Measurements from ENCODE around the gene GAS7.

The GAS7 gene

DNA sequence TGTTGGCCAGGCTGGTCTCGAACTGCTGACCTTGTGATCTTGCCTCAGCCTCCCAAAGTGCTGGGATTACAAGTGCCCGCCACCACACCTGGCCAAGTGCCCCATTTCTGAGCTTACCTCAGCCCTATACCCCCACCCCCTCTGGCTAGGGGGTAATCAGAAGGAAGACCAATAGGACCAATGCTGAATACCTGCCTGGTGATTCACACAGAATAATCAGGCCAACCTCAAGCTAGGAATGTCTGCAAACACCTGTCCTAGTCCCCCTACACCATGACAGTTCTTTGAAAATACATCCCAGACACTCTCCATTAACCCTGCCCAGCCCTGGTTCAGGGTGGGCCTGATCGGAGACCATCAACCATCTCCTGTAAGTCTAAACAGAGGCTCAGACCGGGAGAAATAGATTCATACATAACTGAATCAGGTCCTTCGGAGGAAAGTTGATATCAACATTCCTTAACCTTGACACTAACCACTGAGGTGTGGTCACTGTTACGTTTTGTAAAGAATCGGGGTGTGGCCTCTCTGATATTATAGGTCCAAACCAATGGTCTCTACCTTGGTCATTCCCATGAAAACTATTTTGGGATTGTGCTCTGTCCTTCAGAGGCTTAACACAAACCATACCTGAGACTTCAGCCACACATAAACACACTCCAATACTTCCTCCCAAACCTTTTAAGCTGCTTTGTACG, 130.8 kb downstream of the GAS7 start:
- no peak overlapping the region for H3K4ac ChIP-seq (ENCODE audit: low read depth, low read length)
- H3K4me3 ChIP-seq (ENCODE audit: low read length): no peak overlapping the region
- H3K27me3 ChIP-seq (ENCODE audit: insufficient read depth, low read length, poor library complexity): no peaks in the 10 kb centered on the region
- H3K27ac ChIP-seq (ENCODE audit: low read depth, low read length): no peak overlapping the region
- no peak overlapping the region for H3K56ac ChIP-seq (ENCODE audit: low read length)
- no peak overlapping the region for H3K4me2 ChIP-seq (ENCODE audit: low read length)
- H4K8ac ChIP-seq (ENCODE audit: low read depth, low read length): no peak overlapping the region
- no peak overlapping the region for H3K23ac ChIP-seq (ENCODE audit: low read length)
- no peak overlapping the region for H3K9ac ChIP-seq (ENCODE audit: low read length)
- no peaks in the 10 kb centered on the region for H3K4me1 ChIP-seq (ENCODE audit: control insufficient read depth, low read depth, low read length)
- H2AK5ac ChIP-seq (ENCODE audit: low read length): no peak overlapping the region
- peaks cover 1% of the 10 kb centered on the region for H3K79me1 ChIP-seq (ENCODE audit: low read length)
- no CpG with 5 or more reads among the region's 8 CpGs for WGBS (ENCODE audit: extremely low coverage, insufficient coverage, low lambda C conversion rate)
- no peak overlapping the region for H4K5ac ChIP-seq (ENCODE audit: low read length)
- no peak overlapping the region for H2BK120ac ChIP-seq (ENCODE audit: low read depth, low read length)
- no peaks in the 10 kb centered on the region for H3K36me3 ChIP-seq (ENCODE audit: control insufficient read depth, insufficient read depth, low read length)
- no peaks in the 10 kb centered on the region for H3K79me2 ChIP-seq (ENCODE audit: control insufficient read depth, insufficient read depth, low read length)
- peak; percentile 55 for DNase-seq
- H3K18ac ChIP-seq (ENCODE audit: low read length): no peak overlapping the region
- no peak overlapping the region for H2BK5ac ChIP-seq (ENCODE audit: low read length)
- no peak overlapping the region for H2BK15ac ChIP-seq (replicated peaks; ENCODE audit: low read depth)

DNA sequence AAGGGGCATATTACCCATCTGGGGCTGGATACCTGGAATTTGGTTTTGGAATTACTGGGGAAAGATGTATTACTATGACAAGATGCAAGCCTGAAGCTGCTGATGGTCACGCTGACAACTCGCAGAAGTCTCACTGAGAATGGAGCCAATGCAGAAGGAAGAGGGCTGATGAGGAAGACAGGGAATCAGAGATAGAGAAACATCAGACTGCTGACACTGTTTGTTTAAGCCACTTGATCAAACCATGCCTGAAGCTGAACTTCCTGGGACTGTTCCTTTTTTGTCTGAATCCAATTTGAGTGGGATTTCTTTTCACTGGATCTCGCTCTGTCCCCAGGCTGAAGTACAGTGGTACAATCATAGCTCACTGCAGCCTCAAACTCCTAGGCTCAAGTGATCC, 133.9 kb downstream of the GAS7 start:
- no peak overlapping the region for H2BK120ac ChIP-seq (ENCODE audit: low read depth, low read length)
- no peak overlapping the region for H3K9ac ChIP-seq (ENCODE audit: low read length)
- H3K18ac ChIP-seq (ENCODE audit: low read length): no peak overlapping the region
- H4K8ac ChIP-seq (ENCODE audit: low read depth, low read length): no peak overlapping the region
- no peak overlapping the region for H3K4me3 ChIP-seq (ENCODE audit: low read length)
- no peak for DNase-seq
- no CpG with 5 or more reads among the region's 3 CpGs for WGBS (ENCODE audit: extremely low coverage, insufficient coverage, low lambda C conversion rate)
- no peak overlapping the region for H2BK15ac ChIP-seq (replicated peaks; ENCODE audit: low read depth)
- H3K79me2 ChIP-seq (ENCODE audit: control insufficient read depth, insufficient read depth, low read length): no peaks in the 10 kb centered on the region
- no peak overlapping the region for H4K5ac ChIP-seq (ENCODE audit: low read length)
- H3K4ac ChIP-seq (ENCODE audit: low read depth, low read length): no peak overlapping the region
- H3K4me2 ChIP-seq (ENCODE audit: low read length): no peak overlapping the region
- no peak overlapping the region for H3K56ac ChIP-seq (ENCODE audit: low read length)
- no peaks in the 10 kb centered on the region for H3K4me1 ChIP-seq (ENCODE audit: control insufficient read depth, low read depth, low read length)
- no peak overlapping the region for H2BK5ac ChIP-seq (ENCODE audit: low read length)
- H3K36me3 ChIP-seq (ENCODE audit: control insufficient read depth, insufficient read depth, low read length): no peaks in the 10 kb centered on the region
- no peak overlapping the region for H3K23ac ChIP-seq (ENCODE audit: low read length)
- no peaks in the 10 kb centered on the region for H3K79me1 ChIP-seq (ENCODE audit: low read length)
- H3K27ac ChIP-seq (ENCODE audit: low read depth, low read length): no peak overlapping the region
- no peak overlapping the region for H2AK5ac ChIP-seq (ENCODE audit: low read length)
- no peaks in the 10 kb centered on the region for H3K27me3 ChIP-seq (ENCODE audit: insufficient read depth, low read length, poor library complexity)

DNA sequence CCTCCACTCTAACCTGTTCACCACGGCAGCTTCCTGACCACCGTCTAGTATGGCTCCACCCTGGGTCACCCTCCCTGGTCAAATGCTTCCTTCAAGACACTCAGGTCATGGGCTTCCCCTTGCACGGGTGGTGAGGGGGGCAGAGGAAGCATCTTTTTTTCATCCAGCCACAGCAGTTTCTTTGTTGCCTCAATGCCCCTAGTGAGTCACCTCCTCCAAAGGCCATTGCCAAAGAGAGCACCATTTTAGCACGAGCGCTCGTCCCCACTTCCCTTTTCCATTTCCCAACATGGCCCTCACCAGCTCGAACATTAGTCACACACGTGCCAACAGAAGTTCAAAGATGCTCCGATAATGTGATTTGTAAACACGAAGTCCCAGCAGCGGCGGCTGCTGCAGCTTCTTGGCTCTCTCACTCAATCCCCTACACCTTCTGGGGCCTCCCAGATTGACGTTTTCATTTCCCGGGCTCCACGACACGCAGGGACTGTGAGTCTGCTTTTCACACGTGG, 134.6 kb downstream of the GAS7 start:
- Histone ChIP-seq H2BK120ac (ENCODE audit: low read depth, low read length) (no peak overlapping the region), H4K8ac (ENCODE audit: low read depth, low read length) (no peak overlapping the region), H3K36me3 (ENCODE audit: control insufficient read depth, insufficient read depth, low read length) (no peaks in the 10 kb centered on the region), H3K9ac (ENCODE audit: low read length) (no peak overlapping the region), H2BK5ac (ENCODE audit: low read length) (no peak overlapping the region), H2AK5ac (ENCODE audit: low read length) (no peak overlapping the region), H4K5ac (ENCODE audit: low read length) (no peak overlapping the region), H3K23ac (ENCODE audit: low read length) (no peak overlapping the region), H3K4me2 (ENCODE audit: low read length) (no peak overlapping the region), H3K27ac (ENCODE audit: low read depth, low read length) (no peak overlapping the region), H3K56ac (ENCODE audit: low read length) (no peak overlapping the region), H3K4me3 (ENCODE audit: low read length) (no peak overlapping the region), H3K27me3 (ENCODE audit: insufficient read depth, low read length, poor library complexity) (no peaks in the 10 kb centered on the region), H3K79me2 (ENCODE audit: control insufficient read depth, insufficient read depth, low read length) (no peaks in the 10 kb centered on the region), H3K4ac (ENCODE audit: low read depth, low read length) (no peak overlapping the region), H3K79me1 (ENCODE audit: low read length) (no peaks in the 10 kb centered on the region), H3K4me1 (ENCODE audit: control insufficient read depth, low read depth, low read length) (no peaks in the 10 kb centered on the region), H2BK15ac (replicated peaks; ENCODE audit: low read depth) (no peak overlapping the region), H3K18ac (ENCODE audit: low read length) (no peak overlapping the region)
- WGBS (ENCODE audit: extremely low coverage, insufficient coverage, low lambda C conversion rate): no CpG with 5 or more reads among the region's 17 CpGs
- no peak for DNase-seq

DNA sequence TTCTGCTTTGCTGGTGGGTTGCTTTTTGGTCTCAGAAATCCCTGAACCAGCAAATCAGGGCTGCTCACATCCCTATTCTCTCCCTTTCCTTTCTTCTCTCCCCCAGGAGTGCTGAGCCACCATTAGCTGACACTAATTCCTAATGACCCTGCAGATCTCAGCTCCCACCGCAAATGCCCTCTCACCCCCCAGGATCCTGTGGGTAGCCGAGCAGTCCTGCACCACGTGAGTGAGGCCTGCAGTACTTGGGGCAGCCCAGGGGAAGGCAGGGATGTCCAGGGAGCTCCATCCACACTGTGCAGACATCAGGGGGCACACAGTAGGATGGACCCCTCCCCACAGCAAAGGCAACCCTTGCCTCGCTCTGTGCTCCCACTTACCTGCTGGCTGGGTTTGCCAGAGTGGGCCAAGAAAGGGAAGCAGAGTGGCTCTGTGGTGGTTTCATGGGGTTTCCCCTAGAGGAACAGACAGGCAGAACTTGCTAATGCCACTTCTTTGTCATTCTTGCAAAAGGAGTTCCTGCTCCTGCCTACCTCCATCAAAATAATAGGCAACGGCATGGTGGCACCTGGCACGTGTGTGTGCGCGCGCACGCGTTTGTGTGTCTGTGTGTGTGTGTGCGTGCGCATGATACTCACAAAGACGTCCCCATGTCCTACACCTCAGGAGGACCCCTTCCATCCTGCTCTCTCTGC, 135.6 kb downstream of the GAS7 start:
- H3K79me1 ChIP-seq (ENCODE audit: low read length): no peaks in the 10 kb centered on the region
- H2AK5ac ChIP-seq (ENCODE audit: low read length): no peak overlapping the region
- no peak overlapping the region for H3K27ac ChIP-seq (ENCODE audit: low read depth, low read length)
- no peak overlapping the region for H3K18ac ChIP-seq (ENCODE audit: low read length)
- no peaks in the 10 kb centered on the region for H3K79me2 ChIP-seq (ENCODE audit: control insufficient read depth, insufficient read depth, low read length)
- DNase-seq: no peak
- H2BK15ac ChIP-seq (replicated peaks; ENCODE audit: low read depth): no peak overlapping the region
- no peak overlapping the region for H3K23ac ChIP-seq (ENCODE audit: low read length)
- no peak overlapping the region for H2BK120ac ChIP-seq (ENCODE audit: low read depth, low read length)
- H2BK5ac ChIP-seq (ENCODE audit: low read length): no peak overlapping the region
- H4K8ac ChIP-seq (ENCODE audit: low read depth, low read length): no peak overlapping the region
- no peaks in the 10 kb centered on the region for H3K27me3 ChIP-seq (ENCODE audit: insufficient read depth, low read length, poor library complexity)
- H3K4me1 ChIP-seq (ENCODE audit: control insufficient read depth, low read depth, low read length): no peaks in the 10 kb centered on the region
- WGBS (ENCODE audit: extremely low coverage, insufficient coverage, low lambda C conversion rate): no CpG with 5 or more reads among the region's 14 CpGs
- H3K9ac ChIP-seq (ENCODE audit: low read length): no peak overlapping the region
- H3K56ac ChIP-seq (ENCODE audit: low read length): no peak overlapping the region
- H3K4ac ChIP-seq (ENCODE audit: low read depth, low read length): no peak overlapping the region
- H3K4me3 ChIP-seq (ENCODE audit: low read length): no peak overlapping the region
- H3K36me3 ChIP-seq (ENCODE audit: control insufficient read depth, insufficient read depth, low read length): no peaks in the 10 kb centered on the region
- H3K4me2 ChIP-seq (ENCODE audit: low read length): no peak overlapping the region
- no peak overlapping the region for H4K5ac ChIP-seq (ENCODE audit: low read length)

DNA sequence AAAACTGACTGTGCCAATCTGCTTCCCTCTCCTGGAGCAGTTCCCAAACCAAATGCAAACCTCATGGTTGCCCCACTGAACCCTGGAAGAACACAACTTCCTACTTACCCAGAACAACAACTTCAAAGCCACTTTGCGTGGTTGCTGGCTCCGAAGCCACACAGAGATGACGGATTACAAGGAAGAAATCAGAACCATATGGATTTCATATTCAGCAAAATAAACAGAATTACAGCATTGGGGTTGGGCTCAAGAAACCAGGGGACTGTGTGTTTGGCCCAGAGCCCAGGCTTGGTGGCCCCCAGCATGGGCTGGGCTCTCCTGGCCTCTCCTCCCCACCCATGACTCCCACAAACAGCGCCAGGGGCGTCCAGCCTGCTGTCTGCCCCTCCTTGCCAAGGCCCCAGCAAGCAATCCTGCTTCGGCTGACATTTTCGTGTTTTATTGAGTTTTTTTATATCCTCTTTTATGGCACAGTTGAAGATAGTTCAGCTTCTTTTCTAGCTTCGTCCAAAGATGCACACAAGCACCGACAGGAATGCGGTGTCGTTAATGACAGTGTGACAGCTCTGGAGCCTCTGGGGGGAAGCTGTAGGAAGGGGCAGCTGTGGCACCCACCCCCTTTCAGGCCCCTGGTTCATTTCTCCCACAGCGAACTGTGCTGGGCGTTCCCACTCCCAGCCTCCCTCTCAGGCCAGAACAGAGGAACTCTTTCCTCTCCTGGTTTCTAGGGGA, 137.1 kb downstream of the GAS7 start:
- H3K27me3 ChIP-seq (ENCODE audit: insufficient read depth, low read length, poor library complexity): no peaks in the 10 kb centered on the region
- H3K36me3 ChIP-seq (ENCODE audit: control insufficient read depth, insufficient read depth, low read length): no peaks in the 10 kb centered on the region
- no peak overlapping the region for H3K27ac ChIP-seq (ENCODE audit: low read depth, low read length)
- no peak overlapping the region for H2BK120ac ChIP-seq (ENCODE audit: low read depth, low read length)
- no peak overlapping the region for H3K18ac ChIP-seq (ENCODE audit: low read length)
- no CpG with 5 or more reads among the region's 13 CpGs for WGBS (ENCODE audit: extremely low coverage, insufficient coverage, low lambda C conversion rate)
- no peak overlapping the region for H3K4ac ChIP-seq (ENCODE audit: low read depth, low read length)
- H2AK5ac ChIP-seq (ENCODE audit: low read length): no peak overlapping the region
- no peak overlapping the region for H2BK5ac ChIP-seq (ENCODE audit: low read length)
- H3K4me2 ChIP-seq (ENCODE audit: low read length): no peak overlapping the region
- no peaks in the 10 kb centered on the region for H3K79me2 ChIP-seq (ENCODE audit: control insufficient read depth, insufficient read depth, low read length)
- H3K9ac ChIP-seq (ENCODE audit: low read length): no peak overlapping the region
- no peaks in the 10 kb centered on the region for H3K79me1 ChIP-seq (ENCODE audit: low read length)
- H2BK15ac ChIP-seq (replicated peaks; ENCODE audit: low read depth): no peak overlapping the region
- no peak overlapping the region for H4K5ac ChIP-seq (ENCODE audit: low read length)
- H4K8ac ChIP-seq (ENCODE audit: low read depth, low read length): no peak overlapping the region
- H3K56ac ChIP-seq (ENCODE audit: low read length): no peak overlapping the region
- H3K4me3 ChIP-seq (ENCODE audit: low read length): no peak overlapping the region
- DNase-seq: no peak
- no peak overlapping the region for H3K23ac ChIP-seq (ENCODE audit: low read length)
- no peaks in the 10 kb centered on the region for H3K4me1 ChIP-seq (ENCODE audit: control insufficient read depth, low read depth, low read length)

Data from mesendoderm (in vitro differentiated cells).